Panc1 (cell line): ENCODE data around the gene CUX1.

Experiments
- POLR2AphosphoS5 ChIP-seq: IDR thresholded peaks from 2 replicates; pipeline ENCODE4 v1.6.1; 2012; ENCODE audit warnings: mild to moderate bottlenecking, low read depth, low read length, moderate library complexity
- TF ChIP-seq, protein P1 (sequence below): fragments of 450-650 bp; IDR thresholded peaks from 2 replicates; pipeline ENCODE4 v1.5.1; 2017; ENCODE audit warnings: mild to moderate bottlenecking

GRCh38 chr7:102296179-102296438 lies 478.7 kb downstream of the CUX1 start:
- TF ChIP-seq, protein P1, sequence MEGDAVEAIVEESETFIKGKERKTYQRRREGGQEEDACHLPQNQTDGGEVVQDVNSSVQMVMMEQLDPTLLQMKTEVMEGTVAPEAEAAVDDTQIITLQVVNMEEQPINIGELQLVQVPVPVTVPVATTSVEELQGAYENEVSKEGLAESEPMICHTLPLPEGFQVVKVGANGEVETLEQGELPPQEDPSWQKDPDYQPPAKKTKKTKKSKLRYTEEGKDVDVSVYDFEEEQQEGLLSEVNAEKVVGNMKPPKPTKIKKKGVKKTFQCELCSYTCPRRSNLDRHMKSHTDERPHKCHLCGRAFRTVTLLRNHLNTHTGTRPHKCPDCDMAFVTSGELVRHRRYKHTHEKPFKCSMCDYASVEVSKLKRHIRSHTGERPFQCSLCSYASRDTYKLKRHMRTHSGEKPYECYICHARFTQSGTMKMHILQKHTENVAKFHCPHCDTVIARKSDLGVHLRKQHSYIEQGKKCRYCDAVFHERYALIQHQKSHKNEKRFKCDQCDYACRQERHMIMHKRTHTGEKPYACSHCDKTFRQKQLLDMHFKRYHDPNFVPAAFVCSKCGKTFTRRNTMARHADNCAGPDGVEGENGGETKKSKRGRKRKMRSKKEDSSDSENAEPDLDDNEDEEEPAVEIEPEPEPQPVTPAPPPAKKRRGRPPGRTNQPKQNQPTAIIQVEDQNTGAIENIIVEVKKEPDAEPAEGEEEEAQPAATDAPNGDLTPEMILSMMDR = no peak
- TF ChIP-seq POLR2AphosphoS5 = no peak
